Measurements from ENCODE around the gene KIAA1210. TPM values are rescaled to one million over a fixed set of nuclear protein-coding genes. Genes with fewer than 3 reads are reported as not detected.
A peak's percentile ranks its signal among the peaks of the same experiment; 100 is the strongest.

Gene KIAA1210
- total and polyA plus RNA-seq, 2 of the 4 experiments (the other 2 are of a cell fraction), result not detected

GRCh38 chrX:119067023-119067739 is 60.4 kb downstream of the KIAA1210 start:
- Histone ChIP-seq H3K4me3 (ENCODE audit: insufficient read depth, low read depth, low read length) (no peak overlapping the region), H3K4ac (ENCODE audit: low read depth, low read length) (no peak overlapping the region), H3K56ac (ENCODE audit: extremely low read depth, insufficient read depth, low read length) (no peak overlapping the region), H2BK5ac (ENCODE audit: low read depth, low read length, poor library complexity, severe bottlenecking) (no peak overlapping the region), H2BK15ac (ENCODE audit: low read depth, low read length) (no peak overlapping the region), H4K8ac (ENCODE audit: low read depth in 2 of 2, low read length in 2 of 2) (no peak overlapping the region), H3K9me3 (ENCODE audit: control insufficient read depth, insufficient read depth, low read length) (no peaks in the 10 kb centered on the region), H3K27me3 (ENCODE audit: control insufficient read depth, insufficient read depth, low read length) (peaks cover 8% of the 10 kb centered on the region), H4K91ac (ENCODE audit: insufficient read depth, low read depth, low read length) (no peak overlapping the region), H2AK5ac (ENCODE audit: low read depth, low read length) (no peak overlapping the region), H3K36me3 (ENCODE audit: control insufficient read depth, insufficient read depth, low read length) (no peaks in the 10 kb centered on the region), H3K14ac (replicated peaks; ENCODE audit: low read depth, low read length) (no peak overlapping the region), H2AFZ (replicated peaks; ENCODE audit: low read length, poor library complexity) (no peak overlapping the region), H3K27ac (ENCODE audit: insufficient read depth, low read length) (no peak overlapping the region), H2AK9ac (replicated peaks; ENCODE audit: low read depth, low read length, poor library complexity) (no peak overlapping the region), H3K18ac (ENCODE audit: low read depth, low read length) (no peak overlapping the region), H2BK20ac (ENCODE audit: low read depth, low read length) (no peak overlapping the region), H3K4me2 (ENCODE audit: low read depth, low read length) (no peak overlapping the region), H4K5ac (ENCODE audit: low read depth, low read length) (no peak overlapping the region), H3K4me1 (ENCODE audit: control insufficient read depth, insufficient read depth, low read length) (no peaks in the 10 kb centered on the region), H3K23ac (ENCODE audit: low read depth, low read length) (no peak overlapping the region), H4K20me1 (ENCODE audit: insufficient read depth, low read length) (no peaks in the 10 kb centered on the region), H3K9me1 (ENCODE audit: insufficient read depth, low read length) (no peaks in the 10 kb centered on the region), H3K79me1 (ENCODE audit: low read depth in 1 of 2, low read length in 2 of 2) (no peaks in the 10 kb centered on the region), H2BK120ac (ENCODE audit: low read depth, low read length) (no peak overlapping the region), H3K9ac (ENCODE audit: low read depth, low read length) (no peak overlapping the region)
- BruUV-seq (replicated peaks), result no TSS peak
- DNase-seq (peak; percentile 49), ATAC-seq (ENCODE audit: low read depth) (peak; percentile 96)
- ChIA-PET POLR2A (ENCODE audit: unreplicated experiment) (no interaction called here), CTCF (interaction anchor here (0.6 to 1.2 kb wide), 8 partner anchors 9 to 219 kb away, joined by 3 to 5 read pairs (median 4); no protein-coding TSS in a partner anchor)
- intact Hi-C loops (cut with micrococcal nuclease) (loop anchor here (1.0 kb wide), 3 partner anchors 46 to 220 kb away; no protein-coding TSS in a partner anchor), dilution Hi-C loops (cut with HindIII; ENCODE audit: low sequenced_read_pairs, unreplicated experiment) (no loop called here), in situ Hi-C loops (cut with MboI; ENCODE audit: low sequenced_read_pairs) (no loop called here)
- TF ChIP-seq, protein P1, sequence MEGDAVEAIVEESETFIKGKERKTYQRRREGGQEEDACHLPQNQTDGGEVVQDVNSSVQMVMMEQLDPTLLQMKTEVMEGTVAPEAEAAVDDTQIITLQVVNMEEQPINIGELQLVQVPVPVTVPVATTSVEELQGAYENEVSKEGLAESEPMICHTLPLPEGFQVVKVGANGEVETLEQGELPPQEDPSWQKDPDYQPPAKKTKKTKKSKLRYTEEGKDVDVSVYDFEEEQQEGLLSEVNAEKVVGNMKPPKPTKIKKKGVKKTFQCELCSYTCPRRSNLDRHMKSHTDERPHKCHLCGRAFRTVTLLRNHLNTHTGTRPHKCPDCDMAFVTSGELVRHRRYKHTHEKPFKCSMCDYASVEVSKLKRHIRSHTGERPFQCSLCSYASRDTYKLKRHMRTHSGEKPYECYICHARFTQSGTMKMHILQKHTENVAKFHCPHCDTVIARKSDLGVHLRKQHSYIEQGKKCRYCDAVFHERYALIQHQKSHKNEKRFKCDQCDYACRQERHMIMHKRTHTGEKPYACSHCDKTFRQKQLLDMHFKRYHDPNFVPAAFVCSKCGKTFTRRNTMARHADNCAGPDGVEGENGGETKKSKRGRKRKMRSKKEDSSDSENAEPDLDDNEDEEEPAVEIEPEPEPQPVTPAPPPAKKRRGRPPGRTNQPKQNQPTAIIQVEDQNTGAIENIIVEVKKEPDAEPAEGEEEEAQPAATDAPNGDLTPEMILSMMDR (conservative IDR thresholded peaks at IDR 0.05; ENCODE audit: low read depth, low read length), result peak; percentile 70
- no peak for TF ChIP-seq CEBPB (IDR thresholded peaks at IDR 0.05; ENCODE audit: low read depth, low read length)
- TF ChIP-seq BHLHE40 (IDR thresholded peaks at IDR 0.05; ENCODE audit: low read depth, low read length), result no peak
- TF ChIP-seq RAD21 (IDR thresholded peaks at IDR 0.05; ENCODE audit: low read length), result peak; percentile 76
- TF ChIP-seq RCOR1 (IDR thresholded peaks at IDR 0.05; ENCODE audit: insufficient replicate concordance, low read length), result no peak
- TF ChIP-seq USF2 (IDR thresholded peaks at IDR 0.05; ENCODE audit: low read depth, low read length), result no peak
- TF ChIP-seq SMC3 (IDR thresholded peaks at IDR 0.05; ENCODE audit: low read depth, low read length), result peak; percentile 69
- no peak for TF ChIP-seq RFX5 (IDR thresholded peaks at IDR 0.05; ENCODE audit: low read depth, low read length)
- TF ChIP-seq ELK1 (IDR thresholded peaks at IDR 0.05; ENCODE audit: borderline replicate concordance, low read depth, low read length), result no peak
- TF ChIP-seq MXI1 (IDR thresholded peaks at IDR 0.05; ENCODE audit: borderline replicate concordance, low read depth, low read length), result no peak
- no peak for TF ChIP-seq MAFK (IDR thresholded peaks at IDR 0.05; ENCODE audit: low read depth, low read length)
- no peak for TF ChIP-seq FOS (IDR thresholded peaks at IDR 0.05; ENCODE audit: low read depth, low read length)
- no peak for TF ChIP-seq CHD1 (IDR thresholded peaks at IDR 0.05; ENCODE audit: low read depth, low read length)
- no peak for TF ChIP-seq NFE2L2 (IDR thresholded peaks at IDR 0.05; ENCODE audit: low read depth, low read length)
- no peak for TF ChIP-seq MAZ (IDR thresholded peaks at IDR 0.05; ENCODE audit: borderline replicate concordance, low read depth, low read length)
- TF ChIP-seq POLR2A (IDR thresholded peaks at IDR 0.05; ENCODE audit: low read depth, low read length), result no peak
- no CpG with 5 or more reads among the region's 7 CpGs for WGBS, 2 experiments (ENCODE audit: extremely low coverage in 2 of 2, insufficient read length in 1 of 2)

Measured in IMR-90 (cell line).